ENCODE data around the gene CFAP46.
A peak's percentile ranks its signal among the peaks of the same experiment; 100 is the strongest.
"Not testable (repeated sequence)": the region's sequence is repeated elsewhere in the genome, so short reads cannot be mapped to it uniquely, and the experiment has no call there.

CFAP46 gene

GRCh38 chr10:132900211-132900756 lies 42.1 kb downstream of the CFAP46 start:
- no peak for DNase-seq (ENCODE audit: low read depth, low spot score)

- no peak for DNase-seq (ENCODE audit: low read depth, low spot score)
These were observed 42.7 kb downstream of the CFAP46 start for GRCh38 chr10:132899751-132900065.

- DNase-seq (ENCODE audit: low read depth, low spot score) = no peak
These were observed 43.2 kb downstream of the CFAP46 start for GRCh38 chr10:132899054-132899750.

GRCh38 chr10:132898391-132899053 lies 43.8 kb downstream of the CFAP46 start:
- DNase-seq (ENCODE audit: low read depth, low spot score) = no peak

- no peak for DNase-seq (ENCODE audit: low read depth, low spot score)
These were observed 44.6 kb downstream of the CFAP46 start for GRCh38 chr10:132897516-132898381.

- not testable (repeated sequence) for DNase-seq (ENCODE audit: low read depth, low spot score)
These were observed 48.6 kb downstream of the CFAP46 start for GRCh38 chr10:132893786-132894185.

GRCh38 chr10:132893090-132893489 lies 49.3 kb downstream of the CFAP46 start:
- no peak for DNase-seq (ENCODE audit: low read depth, low spot score)

GRCh38 chr10:132892004-132892403 lies 50.4 kb downstream of the CFAP46 start:
- no peak for DNase-seq (ENCODE audit: low read depth, low spot score)

- no peak for DNase-seq (ENCODE audit: low read depth, low spot score)
These were observed 51.0 kb downstream of the CFAP46 start for GRCh38 chr10:132891368-132891767.

- no peak for DNase-seq (ENCODE audit: low read depth, low spot score)
These were observed 52.1 kb downstream of the CFAP46 start for GRCh38 chr10:132890301-132890700.

- DNase-seq (ENCODE audit: low read depth, low spot score) = no peak
These were observed 52.8 kb downstream of the CFAP46 start for GRCh38 chr10:132889556-132889955.

GRCh38 chr10:132888898-132889490 lies 53.4 kb downstream of the CFAP46 start:
- DNase-seq (ENCODE audit: low read depth, low spot score) = no peak

- not testable (repeated sequence) for DNase-seq (ENCODE audit: low read depth, low spot score)
These were observed 53.9 kb downstream of the CFAP46 start for GRCh38 chr10:132888446-132888845.

GRCh38 chr10:132886211-132887099 lies 55.9 kb downstream of the CFAP46 start:
- no peak for DNase-seq (ENCODE audit: low read depth, low spot score)

GRCh38 chr10:132885451-132886210 lies 56.7 kb downstream of the CFAP46 start:
- DNase-seq (ENCODE audit: low read depth, low spot score) = no peak

- no peak for DNase-seq (ENCODE audit: low read depth, low spot score)
These were observed 57.6 kb downstream of the CFAP46 start for GRCh38 chr10:132884691-132885271.

GRCh38 chr10:132884041-132884440 lies 58.3 kb downstream of the CFAP46 start:
- no peak for DNase-seq (ENCODE audit: low read depth, low spot score)

GRCh38 chr10:132883391-132883881 lies 58.9 kb downstream of the CFAP46 start:
- DNase-seq (ENCODE audit: low read depth, low spot score) = peak; percentile 33

Data from brain pericyte (primary cell).